Upper lobe of left lung (tissue), 6 donors: ENCODE measurements around the gene EXT2. TPM values are rescaled to one million over a fixed set of nuclear protein-coding genes. Genes with fewer than 3 reads are reported as not detected.

Experiments
- ATAC-seq, 2 donors: fragments of 200-7000 bp; cut with Tn5 transposase; one replicate each; pipeline ENCODE4 v1.9.1; 2022; ENCODE audit warnings: mild to moderate bottlenecking in 2 of 2, moderate library complexity in 2 of 2; ENCODE audit not compliant: low FRiP score in 2 of 2
- DNase-seq, 2 donors: peaks; one replicate each; pipeline ENCODE4 v3.0.0-alpha.2; 2019 to 2020
- H3K27ac ChIP-seq, 4 donors: fragments of 200-600 bp; sonication (generic); one replicate each; pipeline ENCODE4 v1.5.1; 2016 to 2019
- H3K27me3 ChIP-seq, 4 donors: fragments of 200-600 bp; sonication (generic); one replicate each; pipeline ENCODE4 v1.5.1; 2017 to 2019
- H3K36me3 ChIP-seq, 4 donors: fragments of 200-600 bp; sonication (generic); one replicate each; pipeline ENCODE4 v1.5.1; 2016 to 2019
- H3K4me1 ChIP-seq, 4 donors: fragments of 200-600 bp; sonication (generic); one replicate each; pipeline ENCODE4 v1.5.1; 2018 to 2019
- H3K4me3 ChIP-seq, 4 donors: fragments of 200-600 bp; sonication (generic); one replicate each; pipeline ENCODE4 v1.5.1; 2017 to 2019; ENCODE audit warnings: mild to moderate bottlenecking in 2 of 4, moderate library complexity in 1 of 4
- H3K9me3 ChIP-seq, 4 donors: fragments of 200-600 bp; sonication (generic); one replicate each; pipeline ENCODE4 v1.5.1; 2018 to 2019
- CTCF ChIP-seq, 6 experiments: fragments of 450-650 bp in 4 of 6; fragments of 200-600 bp in 2 of 6; sonication (generic) in 2 of 6; IDR thresholded peaks; one replicate each; pipeline ENCODE4 v1.5.1; 2016 to 2019; ENCODE audit warnings: antibody characterized with exemption in 6 of 6
- EP300 ChIP-seq, 4 donors: sonication (generic); formaldehyde crosslinking; IDR thresholded peaks; one replicate each; pipeline ENCODE4 v1.5.1; 2017; ENCODE audit warnings: antibody characterized with exemption in 4 of 4, control low read depth in 2 of 4
- POLR2A ChIP-seq, 4 donors: fragments of 450-650 bp; IDR thresholded peaks; one replicate each; pipeline ENCODE4 v1.5.1; 2016 to 2017; ENCODE audit warnings: antibody characterized with exemption in 4 of 4, mild to moderate bottlenecking in 2 of 4
- POLR2AphosphoS5 ChIP-seq, 2 donors: sonication (generic); formaldehyde crosslinking; IDR thresholded peaks; one replicate each; pipeline ENCODE4 v1.5.1; 2017; ENCODE audit warnings: antibody characterized with exemption in 2 of 2
- WGBS, 2 donors: methylation state at CpG; one replicate each; pipeline ENCODE4 v1.1.5; 2017 to 2018; 5-methylcytosine and 5-hydroxymethylcytosine counted together
- total RNA-seq, 6 donors: library from RNA; depleted of rRNA in 4 of 6; stranded (reverse); fragments of >200 nt in 4 of 6; gene quantifications; one replicate each; pipeline versions ENCODE4 v1.1.0 to v1.2.1, GENCODE V29; 2016 to 2021
- donor health status: DM: no; HTN: no; CAD: no; lungs with moderate emphysema.
- donor health status: DM: no; HTN: yes; CAD: no; lungs with severe emphysema.

EXT2 gene
- total RNA-seq, 6 donors from 2014 or later, result 45.3 to 64.0 (median 57.4) TPM

GRCh38 chr11:44172966-44173365 is 77.5 kb downstream of the EXT2 start:
- ATAC-seq (no peak), DNase-seq (no peak)
- Histone ChIP-seq H3K4me1 (no peaks in the 10 kb centered on the region), H3K27ac (no peak overlapping the region), H3K4me3 (no peak overlapping the region), H3K27me3 (no peaks in the 10 kb centered on the region), H3K36me3 (peaks cover 0 to 8% (median 0%) of the 10 kb centered on the region in 4 donors), H3K9me3 (no peaks in the 10 kb centered on the region)
- 89 to 94% methylated on average over 3 of the region's 3 CpGs for WGBS, 2 donors
- TF ChIP-seq POLR2A (IDR thresholded peaks at IDR 0.05), result no peak
- TF ChIP-seq EP300 (IDR thresholded peaks at IDR 0.05), result no peak
- TF ChIP-seq CTCF (IDR thresholded peaks at IDR 0.05), result no peak
- TF ChIP-seq POLR2AphosphoS5 (IDR thresholded peaks at IDR 0.05), result no peak

- no peaks in the 10 kb centered on the region for H3K27me3 ChIP-seq
- TF ChIP-seq POLR2A (IDR thresholded peaks at IDR 0.05) (no peak), CTCF (IDR thresholded peaks at IDR 0.05) (no peak), POLR2AphosphoS5 (IDR thresholded peaks at IDR 0.05) (no peak), EP300 (IDR thresholded peaks at IDR 0.05) (no peak)
- DNase-seq (no peak), ATAC-seq (no peak)
- H3K9me3 ChIP-seq, result no peaks in the 10 kb centered on the region
- 53 to 74% methylated on average over 1 of the region's 1 CpG for WGBS, 2 donors
- H3K4me3 ChIP-seq, result no peak overlapping the region
- H3K27ac ChIP-seq, result no peak overlapping the region
- H3K36me3 ChIP-seq, result peaks cover 0 to 8% (median 0%) of the 10 kb centered on the region in 4 donors
- no peaks in the 10 kb centered on the region for H3K4me1 ChIP-seq
These were observed 79.4 kb downstream of the EXT2 start for GRCh38 chr11:44174842-44175241.

- no peak overlapping the region for H3K4me3 ChIP-seq
- H3K36me3 ChIP-seq, result peaks cover 0 to 8% (median 0%) of the 10 kb centered on the region in 4 donors
- H3K4me1 ChIP-seq, result no peaks in the 10 kb centered on the region
- H3K27me3 ChIP-seq, result no peaks in the 10 kb centered on the region
- 84 to 91% methylated on average over 5 of the region's 5 CpGs for WGBS, 2 donors
- H3K9me3 ChIP-seq, result no peaks in the 10 kb centered on the region
- no peak for ATAC-seq
- TF ChIP-seq EP300 (IDR thresholded peaks at IDR 0.05) (no peak), POLR2A (IDR thresholded peaks at IDR 0.05) (no peak), POLR2AphosphoS5 (IDR thresholded peaks at IDR 0.05) (no peak), CTCF (IDR thresholded peaks at IDR 0.05) (no peak)
- no peak overlapping the region for H3K27ac ChIP-seq
- DNase-seq, result no peak
These were observed 81.2 kb downstream of the EXT2 start for GRCh38 chr11:44176546-44177213.

GRCh38 chr11:44177905-44178304 is 82.4 kb downstream of the EXT2 start:
- DNase-seq (no peak), ATAC-seq (no peak)
- 80 to 100% methylated on average over 1 of the region's 1 CpG for WGBS, 2 donors
- no peak for TF ChIP-seq EP300 (IDR thresholded peaks at IDR 0.05)
- TF ChIP-seq CTCF (IDR thresholded peaks at IDR 0.05), result no peak
- no peak for TF ChIP-seq POLR2AphosphoS5 (IDR thresholded peaks at IDR 0.05)
- TF ChIP-seq POLR2A (IDR thresholded peaks at IDR 0.05), result no peak
- Histone ChIP-seq H3K4me3 (no peak overlapping the region), H3K4me1 (no peaks in the 10 kb centered on the region), H3K9me3 (no peaks in the 10 kb centered on the region), H3K27me3 (no peaks in the 10 kb centered on the region), H3K27ac (no peak overlapping the region), H3K36me3 (peaks cover 0 to 1% (median 0%) of the 10 kb centered on the region in 4 donors)

- no peak overlapping the region for H3K27ac ChIP-seq
- no peaks in the 10 kb centered on the region for H3K9me3 ChIP-seq
- 72 to 84% methylated on average over 3 of the region's 3 CpGs for WGBS, 2 donors
- no peaks in the 10 kb centered on the region for H3K27me3 ChIP-seq
- no peak for TF ChIP-seq POLR2A (IDR thresholded peaks at IDR 0.05)
- TF ChIP-seq POLR2AphosphoS5 (IDR thresholded peaks at IDR 0.05), result no peak
- no peak for TF ChIP-seq CTCF (IDR thresholded peaks at IDR 0.05)
- no peak for TF ChIP-seq EP300 (IDR thresholded peaks at IDR 0.05)
- no peak overlapping the region for H3K4me3 ChIP-seq
- ATAC-seq (no peak), DNase-seq (no peak)
- H3K36me3 ChIP-seq, result no peaks in the 10 kb centered on the region
- no peaks in the 10 kb centered on the region for H3K4me1 ChIP-seq
These were observed 82.9 kb downstream of the EXT2 start for GRCh38 chr11:44178381-44178780.
